B cell (primary cell): ENCODE data around the gene GEMIN2. TPM values are rescaled to one million over a fixed set of nuclear protein-coding genes. Genes with fewer than 3 reads are reported as not detected.

ENCODE experiments used
- ATAC-seq: fragments of 200-7000 bp; cut with Tn5 transposase; one replicate; pipeline ENCODE4 v1.10.0; 2021; ENCODE audit warnings: low read depth, mild to moderate bottlenecking, moderate number of reproducible peaks, moderate library complexity
- CTCF ChIA-PET: fragments of 350-600 bp; sonication (Branson Sonifier 250); formaldehyde crosslinking; loops from one replicate; lab custom pipeline; 2021; ENCODE audit warnings: antibody characterized with exemption, inconsistent platforms; lab: Charles Lee
- POLR2A ChIA-PET: fragments of 350-600 bp; sonication (Branson Sonifier 250); formaldehyde crosslinking; loops from one replicate; lab custom pipeline; 2021; ENCODE audit warnings: antibody characterized with exemption; lab: Charles Lee
- DNase-seq: peaks from one replicate; pipeline ENCODE4 v3.0.0; 2013
- H2AFZ ChIP-seq: 2 replicates; pipeline ENCODE4 v1.6.1; 2012; ENCODE audit warnings: mild to moderate bottlenecking, low read depth, low read length; ENCODE audit not compliant: insufficient read depth, poor library complexity, severe bottlenecking
- H3K27ac ChIP-seq, 2 donors: 1 replicate in 1 of 2; 2 replicates in 1 of 2; pipeline ENCODE4 v1.5.1; 2012 to 2013; ENCODE audit warnings: low read length in 2 of 2, mild to moderate bottlenecking in 2 of 2, moderate library complexity in 1 of 2
- H3K27me3 ChIP-seq, 4 experiments: fragments of 200-600 bp in 1 of 4; sonication (generic) in 1 of 4; replicated peaks in 1 of 4; 1 replicate in 2 of 4; 2 replicates in 2 of 4; pipeline versions ENCODE4 v1.6.1 to v1.7.0; 2013 to 2016; ENCODE audit warnings: low read length in 3 of 4, mild to moderate bottlenecking in 2 of 4, mixed read lengths in 1 of 4, moderate library complexity in 1 of 4; ENCODE audit not compliant: insufficient read depth in 4 of 4, control insufficient read depth in 3 of 4; ENCODE audit errors: control extremely low read depth in 1 of 4
- H3K36me3 ChIP-seq, 2 experiments: replicated peaks in 1 of 2; 1 replicate in 1 of 2; 2 replicates in 1 of 2; pipeline versions ENCODE4 v1.6.1 to v1.7.1; 2013; ENCODE audit warnings: low read length in 1 of 2; ENCODE audit not compliant: insufficient read depth in 2 of 2, control insufficient read depth in 1 of 2; ENCODE audit errors: control extremely low read depth in 1 of 2, extremely low read depth in 1 of 2
- H3K4me1 ChIP-seq, 2 donors: fragments of 200-600 bp in 1 of 2; sonication (generic) in 1 of 2; 1 replicate in 1 of 2; 2 replicates in 1 of 2; pipeline versions ENCODE4 v1.5.1 to v1.6.1; 2013 to 2017; ENCODE audit warnings: low read length in 2 of 2; ENCODE audit not compliant: control insufficient read depth in 2 of 2, insufficient read depth in 2 of 2
- H3K4me2 ChIP-seq: replicated peaks from 2 replicates; pipeline ENCODE3; 2012; ENCODE audit warnings: mild to moderate bottlenecking, low read depth, low read length; ENCODE audit not compliant: poor library complexity, severe bottlenecking
- H3K4me3 ChIP-seq, 5 experiments: fragments of 200-600 bp in 1 of 5; sonication (generic) in 1 of 5; 1 replicate in 3 of 5; 2 replicates in 2 of 5; pipeline versions ENCODE4 v1.5.1 to v1.7.0; 2011 to 2016; ENCODE audit warnings: low read length in 4 of 5, mild to moderate bottlenecking in 4 of 5, low read depth in 2 of 5, control low read depth in 1 of 5, moderate library complexity in 1 of 5; ENCODE audit not compliant: insufficient read depth in 1 of 5; ENCODE audit errors: control extremely low read depth in 1 of 5, extremely low read depth in 1 of 5
- H3K79me2 ChIP-seq: fragments of 200-600 bp; sonication (generic); one replicate; pipeline ENCODE4 v1.6.0; 2016; ENCODE audit warnings: low read length; ENCODE audit not compliant: control insufficient read depth, insufficient read depth
- H3K9ac ChIP-seq: fragments of 200-600 bp; sonication (generic); 2 replicates; pipeline ENCODE4 v1.6.1; 2017; ENCODE audit warnings: mild to moderate bottlenecking, low read length, moderate library complexity
- H3K9me3 ChIP-seq, 3 donors: one replicate each; pipeline versions ENCODE4 v1.6.1 to v1.7.1; 2013; ENCODE audit warnings: low read length in 2 of 3; ENCODE audit not compliant: control insufficient read depth in 2 of 3, insufficient read depth in 1 of 3; ENCODE audit errors: control extremely low read depth in 1 of 3
- H4K20me1 ChIP-seq: 2 replicates; pipeline ENCODE4 v1.6.0; 2012; ENCODE audit warnings: mild to moderate bottlenecking, low read length; ENCODE audit not compliant: insufficient read depth, control insufficient read depth, poor library complexity, severe bottlenecking
- H3K27ac Mint-ChIP-seq: one replicate; pipeline ENCODE4 v1.8.0; 2021; ENCODE audit warnings: mixed read lengths
- H3K27me3 Mint-ChIP-seq: one replicate; pipeline ENCODE4 v1.8.0; 2021; ENCODE audit warnings: mixed read lengths
- H3K4me1 Mint-ChIP-seq: one replicate; pipeline ENCODE4 v1.8.0; 2021; ENCODE audit warnings: mixed read lengths
- H3K4me3 Mint-ChIP-seq: one replicate; pipeline ENCODE4 v1.8.0; 2021; ENCODE audit warnings: mixed read lengths
- H3K9me3 Mint-ChIP-seq: one replicate; pipeline ENCODE4 v1.8.0; 2022; ENCODE audit warnings: mixed read lengths; ENCODE audit not compliant: insufficient read depth
- CTCF ChIP-seq: fragments of 200-600 bp; IDR thresholded peaks from one replicate; pipeline ENCODE4 v1.8.0; 2022; ENCODE audit warnings: antibody characterized with exemption, mild to moderate bottlenecking
- EZH2 ChIP-seq: IDR thresholded peaks from 2 replicates; pipeline ENCODE4 v1.6.1; 2012; ENCODE audit warnings: borderline replicate concordance, low read depth, mild to moderate bottlenecking, moderate library complexity, low read length; ENCODE audit not compliant: insufficient read depth, poor library complexity, severe bottlenecking
- WGBS: methylation state at CpG from one replicate; pipeline ENCODE4 v1.1.5; 2013; ENCODE audit warnings: missing lambda C conversion rate; ENCODE audit not compliant: insufficient coverage; 5-methylcytosine and 5-hydroxymethylcytosine counted together
- intact Hi-C: fragments of 100-400 bp; cut with micrococcal nuclease; formaldehyde crosslinking; loops from one replicate; pipeline ENCODE4 v1.10.0; 2022
- polyA plus RNA-seq: library from polyadenylated mRNA; depleted of rRNA; stranded (reverse); fragments of >200 nt; gene quantifications from 2 replicates; pipeline ENCODE4 v1.2.3, GENCODE V29; 2012
- total RNA-seq, 2 donors: library from RNA; stranded (reverse); fragments of 120-200 nt in 1 of 2; gene quantifications; 1 replicate in 1 of 2; 2 replicates in 1 of 2; pipeline versions ENCODE4 v1.2.3 to v1.2.4, GENCODE V29; 2013 to 2022

GEMIN2 gene
- total and polyA plus RNA-seq, 2 donors (not counting 1 experiment from before 2014, with no cell fraction given), result 13.4 to 14.4 TPM

- H3K27me3 Mint-ChIP-seq, result no peaks in the 10 kb centered on the region
- H3K27ac ChIP-seq, result no peak overlapping the region
- no peaks in the 10 kb centered on the region for H3K9me3 ChIP-seq
- TF ChIP-seq CTCF (no peak), EZH2 (no peak)
- no peaks in the 10 kb centered on the region for H3K79me2 ChIP-seq
- intact Hi-C loops, result no loop called here
- 97% methylated on average over 3 of the region's 4 CpGs for WGBS
- ATAC-seq, result no peak
- no peak overlapping the region for H3K9ac ChIP-seq
- peaks cover 27 to 56% of the 10 kb centered on the region in 2 experiments for H3K36me3 ChIP-seq
- H3K4me2 ChIP-seq, result no peak overlapping the region
- no peak for DNase-seq
- peaks cover 1% of the 10 kb centered on the region for H3K4me1 Mint-ChIP-seq
- H3K27me3 ChIP-seq, result no peaks in the 10 kb centered on the region
- H4K20me1 ChIP-seq, result peaks cover 17% of the 10 kb centered on the region
- CTCF ChIA-PET, result no interaction called here
- H3K4me3 ChIP-seq, result no peak overlapping the region
- H3K4me1 ChIP-seq, result no peaks in the 10 kb centered on the region
- H3K27ac Mint-ChIP-seq, result no peak overlapping the region
- no peak overlapping the region for H3K4me3 Mint-ChIP-seq
- no peak overlapping the region for H2AFZ ChIP-seq
- POLR2A ChIA-PET, result no interaction called here
- no peaks in the 10 kb centered on the region for H3K9me3 Mint-ChIP-seq
Observed at GRCh38 chr14:39184628-39185255, 70.6 kb downstream of the GEMIN2 start.

GRCh38 chr14:39185256-39186049 lies 71.3 kb downstream of the GEMIN2 start:
- POLR2A ChIA-PET, result no interaction called here
- intact Hi-C loops, result no loop called here
- no peak for ATAC-seq

More at GRCh38 chr14:39185256-39186049, 71.3 kb downstream of the GEMIN2 start:
- Mint-ChIP-seq H3K9me3 (no peaks in the 10 kb centered on the region), H3K27ac (no peak overlapping the region), H3K4me1 (peaks cover 1% of the 10 kb centered on the region), H3K27me3 (no peaks in the 10 kb centered on the region), H3K4me3 (no peak overlapping the region)
- H3K27me3 ChIP-seq, result no peaks in the 10 kb centered on the region
- H3K36me3 ChIP-seq, result peaks cover 21 to 49% of the 10 kb centered on the region in 2 experiments
- no peak overlapping the region for H3K9ac ChIP-seq
- H3K9me3 ChIP-seq, result no peaks in the 10 kb centered on the region
- no peak overlapping the region for H3K4me3 ChIP-seq
- DNase-seq, result no peak
- H3K4me1 ChIP-seq, result no peaks in the 10 kb centered on the region
- H4K20me1 ChIP-seq, result peaks cover 16% of the 10 kb centered on the region
- no peak overlapping the region for H3K4me2 ChIP-seq
- 80% methylated on average over 2 of the region's 5 CpGs for WGBS
- CTCF ChIA-PET, result no interaction called here
- H3K79me2 ChIP-seq, result no peaks in the 10 kb centered on the region
- H2AFZ ChIP-seq, result no peak overlapping the region
- H3K27ac ChIP-seq, result no peak overlapping the region
- TF ChIP-seq CTCF, result no peak
- TF ChIP-seq EZH2, result no peak
